ENCODE data around the gene STK32C.
A peak's percentile ranks its signal among the peaks of the same experiment; 100 is the strongest.

Gene STK32C

DNA sequence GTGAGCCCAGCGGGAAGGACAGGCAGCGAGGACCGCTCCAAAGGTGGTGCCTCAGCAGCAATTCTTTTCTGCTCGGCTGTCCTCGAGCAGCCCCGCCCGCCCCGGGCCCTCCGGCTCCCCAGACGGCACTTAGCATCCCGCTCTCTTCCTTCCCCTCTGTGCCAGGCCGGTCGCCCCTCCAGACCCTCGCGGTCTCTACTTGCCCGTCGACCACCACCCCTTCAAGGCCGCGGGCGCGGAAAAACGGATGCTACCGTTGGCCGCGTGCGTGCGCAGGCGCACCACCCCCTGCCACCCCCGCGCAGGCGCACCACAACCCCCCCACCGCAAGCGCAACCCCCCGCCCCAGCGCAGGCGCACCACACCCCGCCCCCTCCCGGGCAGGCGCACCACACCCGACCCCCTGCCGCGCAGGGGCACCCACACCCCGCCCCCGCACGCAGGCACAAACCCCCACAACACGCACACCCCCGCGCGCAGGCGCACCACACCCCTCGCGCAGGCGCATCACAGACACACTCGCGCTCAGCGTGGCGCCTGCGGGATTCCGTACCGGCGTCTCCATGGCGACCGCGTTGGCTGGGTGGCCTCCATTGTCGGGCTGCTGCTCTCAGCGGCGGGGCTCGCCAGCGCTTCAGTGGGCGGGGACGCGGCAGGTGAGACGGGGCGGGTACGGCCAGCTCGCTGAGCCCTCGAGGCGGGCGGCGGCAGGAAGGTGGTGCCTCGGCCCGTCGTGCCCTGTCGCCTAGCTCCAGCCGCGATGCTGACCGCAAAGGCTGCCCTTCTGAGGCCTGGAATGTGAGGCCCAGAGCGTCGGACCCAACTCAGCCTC, 24.1 kb upstream of the STK32C start, which contains the start of gene LRRC27:
Gene LRRC27 (plus strand): TSS at position 593 of the 832 bp plus-strand sequence. CDS start 1,332 bp downstream, outside the sequence.
- no peak for TF ChIP-seq SPI1 (IDR thresholded peaks at IDR 0.05; ENCODE audit: borderline replicate concordance, low read depth)
- peak; percentile 54; the same call in 1 of the 2 replicates for TF ChIP-seq POLR2AphosphoS5 (IDR thresholded peaks at IDR 0.05; ENCODE audit: low read depth)
- no peak for TF ChIP-seq GABPA (IDR thresholded peaks at IDR 0.05; ENCODE audit: low read depth)
- Histone ChIP-seq H3K4me3 (replicated peaks; ENCODE audit: insufficient read depth, low read length) (peak within 1 kb of the TSS; percentile 90), H3K27ac (replicated peaks) (peak within 1 kb of the TSS; percentile 95), H3K27me3 (ENCODE audit: insufficient read depth, poor library complexity, severe bottlenecking) (no peaks in the 10 kb centered on the region)
- DNase-seq (ENCODE audit: low read depth in 1 of 2, low spot score in 1 of 2) = peak; percentile 94 to 98

GRCh38 chr10:132330486-132330833, 22.7 kb upstream of the STK32C start:
- peak overlapping the region; percentile 95 for H3K27ac ChIP-seq (replicated peaks)

GRCh38 chr10:132329565-132330485, 22.1 kb upstream of the STK32C start:
- TF ChIP-seq CTCF (IDR thresholded peaks at IDR 0.05; ENCODE audit: insufficient read depth, low read length) = no peak
- TF ChIP-seq REST (IDR thresholded peaks at IDR 0.05; ENCODE audit: insufficient replicate concordance, low read depth) = no peak
- TF ChIP-seq SPI1 (IDR thresholded peaks at IDR 0.05; ENCODE audit: borderline replicate concordance, low read depth) = no peak
- TF ChIP-seq GABPA (IDR thresholded peaks at IDR 0.05; ENCODE audit: low read depth) = no peak
- TF ChIP-seq POLR2AphosphoS5 (IDR thresholded peaks at IDR 0.05; ENCODE audit: low read depth) = no peak
- no peaks in the 10 kb centered on the region for H3K27me3 ChIP-seq (ENCODE audit: insufficient read depth, poor library complexity, severe bottlenecking)
- H3K4me3 ChIP-seq (replicated peaks; ENCODE audit: insufficient read depth, low read length) = peak overlapping the region; percentile 90
- DNase-seq (ENCODE audit: low read depth in 1 of 2, low spot score in 1 of 2) = peak in 1 of 2 experiments; percentile 57
- no peak overlapping the region for H3K27ac ChIP-seq (replicated peaks)

More at GRCh38 chr10:132330486-132330833, 22.7 kb upstream of the STK32C start:
- no peak for TF ChIP-seq GABPA (IDR thresholded peaks at IDR 0.05; ENCODE audit: low read depth)
- no peak for TF ChIP-seq POLR2AphosphoS5 (IDR thresholded peaks at IDR 0.05; ENCODE audit: low read depth)
- no peak for TF ChIP-seq REST (IDR thresholded peaks at IDR 0.05; ENCODE audit: insufficient replicate concordance, low read depth)
- TF ChIP-seq CTCF (IDR thresholded peaks at IDR 0.05; ENCODE audit: insufficient read depth, low read length) = no peak
- no peak for TF ChIP-seq SPI1 (IDR thresholded peaks at IDR 0.05; ENCODE audit: borderline replicate concordance, low read depth)
- no peak for DNase-seq (ENCODE audit: low read depth in 1 of 2, low spot score in 1 of 2)
- Histone ChIP-seq H3K27me3 (ENCODE audit: insufficient read depth, poor library complexity, severe bottlenecking) (no peaks in the 10 kb centered on the region), H3K4me3 (replicated peaks; ENCODE audit: insufficient read depth, low read length) (peak overlapping the region; percentile 90)

DNA sequence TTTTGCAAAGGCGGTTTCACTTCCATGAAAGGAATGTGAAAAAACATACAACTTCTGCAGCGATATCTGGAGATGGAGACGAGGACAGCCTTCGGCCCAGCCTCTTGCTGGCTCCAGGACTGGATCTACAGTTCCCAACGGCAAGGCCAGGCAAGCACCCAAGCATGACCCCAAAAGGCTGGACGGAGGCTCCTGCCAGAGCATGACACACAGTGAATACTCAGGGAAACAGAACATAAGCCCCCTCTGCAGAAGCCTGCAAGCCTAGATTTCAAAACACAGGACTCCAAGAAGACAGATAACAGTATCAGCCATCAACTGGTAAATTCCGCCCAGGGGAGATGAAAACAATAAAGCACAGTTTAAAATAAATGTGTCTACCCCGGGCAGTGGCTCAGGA, 21.0 kb upstream of the STK32C start:
- Histone ChIP-seq H3K27me3 (ENCODE audit: insufficient read depth, poor library complexity, severe bottlenecking) (no peaks in the 10 kb centered on the region), H3K27ac (replicated peaks) (no peak overlapping the region), H3K4me3 (replicated peaks; ENCODE audit: insufficient read depth, low read length) (no peak overlapping the region)
- no peak for TF ChIP-seq POLR2AphosphoS5 (IDR thresholded peaks at IDR 0.05; ENCODE audit: low read depth)
- no peak for DNase-seq (ENCODE audit: low read depth in 1 of 2, low spot score in 1 of 2)
